Stimulated activated effector memory CD8-positive, alpha-beta T cell treated with anti-CD3 and anti-CD28 coated beads, Interleukin-12 subunit alpha, Interleukin-12 subunit beta, amount 100 ng/mL, for 72 hours (primary cell): ENCODE data around the gene SLC16A9.
"Not testable (repeated sequence)": the region's sequence is repeated elsewhere in the genome, so short reads cannot be mapped to it uniquely, and the experiment has no call there.

Experiments
- ATAC-seq: fragments of 150-1000 bp; cut with Tn5 transposase; 2 replicates; pipeline ENCODE4 v1.10.0; 2021
- DNase-seq, 2 donors: peaks; one replicate each; pipeline ENCODE4 v3.0.0; 2021 to 2022; ENCODE audit warnings: low spot score in 2 of 2
- H3K27ac Mint-ChIP-seq: one replicate; pipeline ENCODE4 v1.8.0; 2022; ENCODE audit warnings: mild to moderate bottlenecking, mixed read lengths
- H3K36me3 Mint-ChIP-seq: one replicate; pipeline ENCODE4 v1.8.0; 2022; ENCODE audit warnings: mild to moderate bottlenecking, mixed read lengths
- H3K4me1 Mint-ChIP-seq: one replicate; pipeline ENCODE4 v1.8.0; 2022; ENCODE audit warnings: mixed read lengths
- H3K4me3 Mint-ChIP-seq: one replicate; pipeline ENCODE4 v1.8.0; 2022; ENCODE audit warnings: mild to moderate bottlenecking, mixed read lengths
- H3K9me3 Mint-ChIP-seq: one replicate; pipeline ENCODE4 v1.8.0; 2022; ENCODE audit warnings: mixed read lengths

Gene SLC16A9

DNA sequence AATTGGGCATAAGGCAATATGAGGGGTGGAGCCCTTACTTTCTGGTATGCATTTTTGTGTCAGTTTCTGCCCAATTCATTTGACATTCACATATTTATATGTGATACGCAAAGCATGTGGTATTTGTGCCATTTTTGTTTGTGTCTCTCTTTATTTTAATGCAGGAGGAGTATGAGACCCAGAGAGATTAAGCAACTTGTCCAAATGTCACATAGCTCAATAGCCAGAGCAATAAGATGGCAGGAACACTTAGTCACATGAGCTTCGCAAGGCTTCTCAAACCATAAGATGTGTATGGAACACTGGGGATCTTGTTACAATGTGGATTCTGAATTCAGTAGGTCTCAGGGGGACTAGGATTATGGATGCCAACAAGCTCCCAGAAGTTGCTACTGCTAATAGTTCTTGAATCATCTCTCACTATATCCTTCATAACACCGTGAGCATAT lies 24.4 kb upstream of the SLC16A9 start:
- H3K4me3 Mint-ChIP-seq, result no peak overlapping the region
- no peaks in the 10 kb centered on the region for H3K36me3 Mint-ChIP-seq
- no peak for ATAC-seq
- no peak overlapping the region for H3K27ac Mint-ChIP-seq
- H3K4me1 Mint-ChIP-seq, result peaks cover 9% of the 10 kb centered on the region
- DNase-seq, result no peak
- no peaks in the 10 kb centered on the region for H3K9me3 Mint-ChIP-seq

DNA sequence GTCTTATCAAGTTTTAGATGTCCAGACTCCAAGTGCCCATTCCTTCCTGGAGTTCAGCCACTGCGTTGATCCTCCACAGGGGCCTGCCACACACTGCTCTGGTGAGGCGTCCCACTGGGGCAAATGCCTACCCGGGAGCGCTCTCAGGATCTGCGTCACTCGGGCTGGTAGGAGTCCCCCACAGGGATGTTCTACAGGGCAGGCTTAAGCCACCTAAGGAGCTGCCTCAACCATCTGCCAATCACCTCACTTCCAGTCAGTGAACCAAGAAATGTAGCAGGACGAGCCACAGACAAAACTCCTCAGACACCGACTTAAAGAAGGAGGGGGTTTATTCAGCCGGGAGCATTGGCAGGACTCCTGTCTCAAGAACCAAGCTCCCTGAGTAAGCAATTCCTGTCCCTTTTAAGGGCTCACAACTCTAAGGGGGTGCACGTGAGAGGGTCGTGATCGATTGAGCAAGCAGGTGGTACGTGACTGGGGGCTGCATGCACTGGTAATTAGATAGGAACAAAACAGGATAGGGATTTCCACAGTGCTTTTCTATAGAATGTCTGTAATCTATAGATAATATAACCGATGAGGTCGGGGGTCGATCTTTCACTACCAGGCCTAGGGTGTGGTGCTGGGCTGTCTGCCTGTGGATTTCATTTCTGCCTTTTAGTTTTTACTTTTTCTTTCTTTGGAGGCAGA lies 23.8 kb upstream of the SLC16A9 start:
- ATAC-seq, H3K9me3 Mint-ChIP-seq, H3K4me1 Mint-ChIP-seq, DNase-seq, H3K4me3 Mint-ChIP-seq, H3K27ac Mint-ChIP-seq, H3K36me3 Mint-ChIP-seq: not testable (repeated sequence)

DNA sequence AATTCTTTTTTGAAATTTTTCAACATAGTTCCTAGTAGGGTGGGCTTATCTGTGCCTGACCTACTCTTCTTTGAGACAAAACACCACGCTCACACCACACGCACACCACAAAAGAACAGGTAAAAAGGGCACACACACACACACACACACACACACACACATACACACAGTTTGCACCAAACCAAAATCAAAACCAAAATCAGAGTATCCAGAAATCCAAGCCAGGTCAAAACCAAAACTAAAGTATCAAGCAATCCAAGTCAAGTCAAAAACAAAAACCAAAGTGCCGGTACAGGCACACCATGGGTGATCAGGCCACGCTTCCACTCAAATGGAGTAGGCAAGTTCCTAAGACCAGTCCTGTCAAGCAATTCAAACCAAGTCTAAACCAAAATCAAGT lies 23.2 kb upstream of the SLC16A9 start:
- not testable (repeated sequence) for H3K27ac Mint-ChIP-seq, ATAC-seq

GRCh38 chr10:59729167-59729566 lies 19.5 kb upstream of the SLC16A9 start:
- H3K4me1 Mint-ChIP-seq, ATAC-seq, H3K36me3 Mint-ChIP-seq, H3K27ac Mint-ChIP-seq, H3K4me3 Mint-ChIP-seq, H3K9me3 Mint-ChIP-seq, DNase-seq: not testable (repeated sequence)

More for the DNA sequence above, 23.2 kb upstream of the SLC16A9 start:
- H3K9me3 Mint-ChIP-seq, H3K36me3 Mint-ChIP-seq, DNase-seq, H3K4me3 Mint-ChIP-seq, H3K4me1 Mint-ChIP-seq: not testable (repeated sequence)

DNA sequence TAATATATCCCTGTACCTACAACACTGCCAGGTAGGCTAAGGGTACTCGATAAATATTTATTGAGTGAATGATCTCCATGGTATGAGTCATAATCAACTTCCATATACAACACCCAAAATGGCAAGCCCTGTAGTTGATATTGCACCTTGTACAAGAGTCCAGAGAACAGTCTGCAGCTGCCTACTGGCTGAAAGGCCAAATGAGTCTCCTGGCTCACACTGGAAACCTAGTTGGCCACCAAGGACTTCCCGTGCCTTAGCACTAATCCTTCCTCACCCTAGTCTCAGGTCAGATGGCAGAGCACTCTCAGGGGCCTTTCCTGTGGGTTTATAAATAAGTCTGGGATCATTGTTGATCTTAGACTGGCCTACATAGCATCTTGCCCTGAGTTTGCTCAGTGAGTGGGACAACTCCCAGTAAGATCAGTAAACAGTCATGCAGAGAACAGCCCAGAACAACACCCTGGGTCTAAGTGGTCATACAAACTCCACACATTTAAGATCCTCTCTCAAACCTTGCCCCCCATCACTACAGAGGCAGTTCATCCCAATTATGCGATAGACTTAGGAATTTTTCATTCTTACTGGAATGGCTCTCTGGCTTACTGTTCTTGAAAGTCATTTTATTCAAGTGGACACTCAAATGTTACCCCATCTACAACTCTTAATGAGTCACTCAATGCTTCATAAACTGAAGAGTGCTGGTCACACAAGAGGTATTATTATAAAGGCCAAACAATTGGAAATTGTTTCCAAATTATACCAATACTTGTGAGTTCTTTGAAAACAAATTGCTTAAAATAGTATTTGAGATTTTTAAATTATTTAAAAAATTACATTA lies 14.7 kb upstream of the SLC16A9 start:
- Mint-ChIP-seq H3K4me1 (no peaks in the 10 kb centered on the region), H3K9me3 (peaks cover 3% of the 10 kb centered on the region), H3K4me3 (no peak overlapping the region), H3K36me3 (no peaks in the 10 kb centered on the region), H3K27ac (no peak overlapping the region)
- ATAC-seq, result no peak
- DNase-seq, result no peak

DNA sequence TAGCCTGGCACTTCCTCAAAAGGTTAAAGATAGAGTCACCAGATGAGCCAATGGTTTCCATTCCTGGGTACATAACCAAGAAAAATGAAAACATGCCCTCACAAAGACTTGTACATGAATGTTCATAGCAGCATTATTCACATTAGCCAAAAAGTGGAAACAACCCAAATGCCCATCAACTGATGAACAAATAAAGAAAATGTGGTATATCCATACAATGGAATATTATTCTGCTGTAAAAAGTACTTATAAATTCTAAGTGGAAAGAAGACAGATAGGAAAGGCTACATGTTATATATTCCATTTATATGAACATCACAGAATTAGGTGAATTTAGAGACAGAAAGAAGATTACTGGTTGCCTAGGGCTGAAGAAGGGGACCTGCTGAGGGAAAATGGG lies 10.7 kb upstream of the SLC16A9 start:
- DNase-seq (no peak), ATAC-seq (no peak)
- H3K4me1 Mint-ChIP-seq, result no peaks in the 10 kb centered on the region
- H3K36me3 Mint-ChIP-seq, result no peaks in the 10 kb centered on the region
- H3K27ac Mint-ChIP-seq, result no peak overlapping the region
- H3K4me3 Mint-ChIP-seq, result no peak overlapping the region
- H3K9me3 Mint-ChIP-seq, result peaks cover 3% of the 10 kb centered on the region

- DNase-seq (no peak), ATAC-seq (no peak)
- Mint-ChIP-seq H3K36me3 (no peaks in the 10 kb centered on the region), H3K4me3 (no peak overlapping the region), H3K9me3 (peaks cover 3% of the 10 kb centered on the region), H3K4me1 (no peaks in the 10 kb centered on the region), H3K27ac (no peak overlapping the region)
These were observed 9.7 kb upstream of the SLC16A9 start for GRCh38 chr10:59719374-59719773.

DNA sequence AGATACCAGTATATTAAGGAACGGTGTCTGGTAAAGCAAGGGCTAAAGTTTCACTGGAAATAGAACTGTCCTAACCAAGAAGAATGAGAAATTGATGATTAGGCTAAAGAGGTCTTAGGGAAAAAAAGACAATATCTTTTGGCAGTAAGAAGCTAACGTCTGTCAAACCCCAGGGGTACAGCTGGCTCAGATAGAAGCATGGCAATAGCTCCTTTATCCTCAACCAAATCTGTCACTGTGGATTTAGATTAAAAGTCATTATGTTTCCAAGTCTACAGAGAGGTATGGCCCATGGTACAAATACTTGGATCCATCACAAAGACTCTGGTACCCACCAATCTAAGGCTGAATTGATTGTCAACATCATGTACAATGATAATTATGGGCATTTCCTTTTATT lies 8.6 kb upstream of the SLC16A9 start:
- no peaks in the 10 kb centered on the region for H3K36me3 Mint-ChIP-seq
- H3K4me1 Mint-ChIP-seq, result no peaks in the 10 kb centered on the region
- H3K9me3 Mint-ChIP-seq, result peaks cover 3% of the 10 kb centered on the region
- DNase-seq (no peak), ATAC-seq (no peak)
- H3K4me3 Mint-ChIP-seq, result no peak overlapping the region
- H3K27ac Mint-ChIP-seq, result no peak overlapping the region

DNA sequence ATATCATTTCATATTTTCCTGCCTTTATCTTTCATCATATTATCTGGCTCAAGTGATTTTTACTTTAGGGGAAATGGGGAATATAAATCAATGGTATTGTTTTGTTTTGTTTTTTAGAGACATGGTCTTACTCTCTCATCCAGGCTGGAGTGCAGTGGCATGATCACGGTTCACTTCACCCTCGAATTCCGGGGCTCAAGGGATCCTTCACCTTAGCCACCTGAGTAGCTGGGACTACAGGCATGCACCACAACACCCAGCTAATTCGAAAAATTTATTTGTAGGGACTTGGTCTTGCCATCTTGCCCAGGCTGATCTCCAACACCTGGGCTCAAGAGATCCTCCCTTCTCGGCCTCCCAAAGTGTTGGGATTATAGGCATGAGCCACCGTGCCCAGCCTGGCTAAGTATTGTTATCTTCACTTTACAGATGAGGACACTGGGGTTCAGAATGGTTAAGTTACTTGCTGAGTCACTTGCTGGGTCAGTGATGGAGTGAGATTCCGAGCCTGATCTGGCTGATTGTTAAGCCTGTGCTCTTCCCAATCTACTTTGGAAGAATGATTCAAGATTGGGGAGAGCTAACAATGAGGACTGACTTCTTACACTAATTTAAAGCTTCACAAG lies 3.7 kb upstream of the SLC16A9 start:
- DNase-seq, result no peak
- H3K4me3 Mint-ChIP-seq, result no peak overlapping the region
- H3K36me3 Mint-ChIP-seq, result no peaks in the 10 kb centered on the region
- no peak for ATAC-seq
- H3K4me1 Mint-ChIP-seq, result no peaks in the 10 kb centered on the region
- H3K27ac Mint-ChIP-seq, result no peak overlapping the region
- no peaks in the 10 kb centered on the region for H3K9me3 Mint-ChIP-seq

GRCh38 chr10:59711871-59712494 lies 2.3 kb upstream of the SLC16A9 start:
- no peaks in the 10 kb centered on the region for H3K36me3 Mint-ChIP-seq
- H3K9me3 Mint-ChIP-seq, result no peaks in the 10 kb centered on the region
- H3K4me3 Mint-ChIP-seq, result no peak overlapping the region
- no peak for DNase-seq
- H3K4me1 Mint-ChIP-seq, result no peaks in the 10 kb centered on the region
- H3K27ac Mint-ChIP-seq, result no peak overlapping the region
- no peak for ATAC-seq

DNA sequence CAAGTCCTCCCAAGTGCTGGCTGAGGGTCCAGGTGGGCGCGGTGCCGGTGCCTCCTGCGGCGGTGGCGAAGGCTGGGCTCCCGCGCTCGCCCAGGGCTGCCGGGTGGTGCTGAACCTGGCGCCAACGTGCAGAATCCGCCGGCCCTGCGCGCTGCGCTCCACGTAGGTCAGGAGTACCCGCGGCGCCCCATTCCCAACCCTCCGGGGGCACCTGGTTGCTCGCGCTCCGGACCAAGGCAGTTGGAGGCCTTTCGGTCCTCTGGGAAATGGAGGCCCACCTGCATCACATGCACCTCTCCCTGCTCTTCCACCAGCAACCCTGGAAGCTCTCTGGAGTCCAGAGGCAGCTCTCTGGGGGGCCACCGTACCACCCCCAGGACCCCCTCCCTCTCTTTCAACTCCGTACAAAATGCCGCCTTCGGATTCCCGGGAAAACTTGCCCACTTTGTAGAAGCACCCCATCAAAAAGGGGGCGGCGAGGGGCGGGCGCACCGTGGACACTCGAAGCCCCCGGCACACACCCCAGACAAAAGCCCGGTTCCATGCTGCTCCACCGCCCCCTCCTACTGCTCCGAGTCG lies 745 bp downstream of the SLC16A9 start:
- Mint-ChIP-seq H3K9me3 (no peaks in the 10 kb centered on the region), H3K4me3 (peak overlapping the region; percentile 54), H3K4me1 (no peaks in the 10 kb centered on the region), H3K36me3 (no peaks in the 10 kb centered on the region), H3K27ac (no peak overlapping the region)
- DNase-seq (no peak), ATAC-seq (peak; percentile 39)

- H3K4me3 Mint-ChIP-seq, result no peak overlapping the region
- no peaks in the 10 kb centered on the region for H3K4me1 Mint-ChIP-seq
- DNase-seq, result no peak
- H3K27ac Mint-ChIP-seq, result no peak overlapping the region
- H3K9me3 Mint-ChIP-seq, result no peaks in the 10 kb centered on the region
- no peaks in the 10 kb centered on the region for H3K36me3 Mint-ChIP-seq
- ATAC-seq, result no peak
These were observed 2.5 kb downstream of the SLC16A9 start for GRCh38 chr10:59706851-59707797.

- DNase-seq (no peak), ATAC-seq (no peak)
- no peak overlapping the region for H3K4me3 Mint-ChIP-seq
- H3K36me3 Mint-ChIP-seq, result no peaks in the 10 kb centered on the region
- H3K4me1 Mint-ChIP-seq, result no peaks in the 10 kb centered on the region
- no peaks in the 10 kb centered on the region for H3K9me3 Mint-ChIP-seq
- H3K27ac Mint-ChIP-seq, result no peak overlapping the region
These were observed 3.7 kb downstream of the SLC16A9 start for GRCh38 chr10:59705931-59706330.

GRCh38 chr10:59704630-59705029 lies 5.0 kb downstream of the SLC16A9 start:
- no peak overlapping the region for H3K4me3 Mint-ChIP-seq
- H3K9me3 Mint-ChIP-seq, result no peaks in the 10 kb centered on the region
- H3K4me1 Mint-ChIP-seq, result no peaks in the 10 kb centered on the region
- H3K36me3 Mint-ChIP-seq, result no peaks in the 10 kb centered on the region
- ATAC-seq (no peak), DNase-seq (no peak)
- no peak overlapping the region for H3K27ac Mint-ChIP-seq
